ENCODE measurements around the gene WNK2.
"Not testable (repeated sequence)": the region's sequence is repeated elsewhere in the genome, so short reads cannot be mapped to it uniquely, and the experiment has no call there.

- TF ChIP-seq, protein P1, sequence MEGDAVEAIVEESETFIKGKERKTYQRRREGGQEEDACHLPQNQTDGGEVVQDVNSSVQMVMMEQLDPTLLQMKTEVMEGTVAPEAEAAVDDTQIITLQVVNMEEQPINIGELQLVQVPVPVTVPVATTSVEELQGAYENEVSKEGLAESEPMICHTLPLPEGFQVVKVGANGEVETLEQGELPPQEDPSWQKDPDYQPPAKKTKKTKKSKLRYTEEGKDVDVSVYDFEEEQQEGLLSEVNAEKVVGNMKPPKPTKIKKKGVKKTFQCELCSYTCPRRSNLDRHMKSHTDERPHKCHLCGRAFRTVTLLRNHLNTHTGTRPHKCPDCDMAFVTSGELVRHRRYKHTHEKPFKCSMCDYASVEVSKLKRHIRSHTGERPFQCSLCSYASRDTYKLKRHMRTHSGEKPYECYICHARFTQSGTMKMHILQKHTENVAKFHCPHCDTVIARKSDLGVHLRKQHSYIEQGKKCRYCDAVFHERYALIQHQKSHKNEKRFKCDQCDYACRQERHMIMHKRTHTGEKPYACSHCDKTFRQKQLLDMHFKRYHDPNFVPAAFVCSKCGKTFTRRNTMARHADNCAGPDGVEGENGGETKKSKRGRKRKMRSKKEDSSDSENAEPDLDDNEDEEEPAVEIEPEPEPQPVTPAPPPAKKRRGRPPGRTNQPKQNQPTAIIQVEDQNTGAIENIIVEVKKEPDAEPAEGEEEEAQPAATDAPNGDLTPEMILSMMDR (conservative IDR thresholded peaks at IDR 0.05): not testable (repeated sequence)
- not testable (repeated sequence) for TF ChIP-seq ZFX (IDR thresholded peaks at IDR 0.05)
These were observed 176.0 kb downstream of the WNK2 start for GRCh38 chr9:93359907-93360306.

Data from C4-2B (cell line).